Measurements from ENCODE around the gene PDE11A.

PDE11A gene

GRCh38 chr2:177592945-177593344 lies 479.6 kb downstream of the PDE11A start:
- DNase-seq, result no peak

- no peak for DNase-seq
Measured at GRCh38 chr2:177592397-177592796, 480.2 kb downstream of the PDE11A start.

GRCh38 chr2:177589186-177589585 lies 483.4 kb downstream of the PDE11A start:
- no peak for DNase-seq

GRCh38 chr2:177588671-177589070 lies 483.9 kb downstream of the PDE11A start:
- no peak for DNase-seq

GRCh38 chr2:177587371-177587770 lies 485.2 kb downstream of the PDE11A start:
- no peak for DNase-seq

- DNase-seq, result no peak
Measured at GRCh38 chr2:177586154-177586553, 486.4 kb downstream of the PDE11A start.

- peak; percentile 29 for DNase-seq
Measured at GRCh38 chr2:177585234-177585863, 487.2 kb downstream of the PDE11A start.

GRCh38 chr2:177584030-177584692 lies 488.4 kb downstream of the PDE11A start:
- no peak for DNase-seq

GRCh38 chr2:177582000-177582399 lies 490.6 kb downstream of the PDE11A start:
- DNase-seq, result no peak

- no peak for DNase-seq
Measured at GRCh38 chr2:177579486-177580036, 493.0 kb downstream of the PDE11A start.

GRCh38 chr2:177578454-177578853 lies 494.1 kb downstream of the PDE11A start:
- DNase-seq, result no peak

GRCh38 chr2:177577075-177577474 lies 495.5 kb downstream of the PDE11A start:
- DNase-seq, result no peak

GRCh38 chr2:177575358-177575757 lies 497.2 kb downstream of the PDE11A start:
- no peak for DNase-seq

- DNase-seq, result no peak
Measured at GRCh38 chr2:177574356-177574755, 498.2 kb downstream of the PDE11A start.

Measured in retina (tissue), 1 donor.